Neural progenitor cell (in vitro differentiated cells): ENCODE results near the gene RPL18. TPM values are rescaled to one million over a fixed set of nuclear protein-coding genes. Genes with fewer than 3 reads are reported as not detected.

Experiments used
- DNase-seq: peaks from one replicate; pipeline ENCODE4 v3.0.0-alpha.2; 2016; ENCODE audit warnings: low spot score
- H2AFZ ChIP-seq: fragments of 200-600 bp; sonication (generic); replicated peaks from 2 replicates; pipeline ENCODE4 v1.6.1; 2016; ENCODE audit warnings: antibody characterized with exemption
- H3F3A ChIP-seq: fragments of 200-600 bp; sonication (generic); 2 replicates; pipeline ENCODE4 v1.6.1; 2016; ENCODE audit warnings: antibody characterized with exemption, low read depth
- H3K27ac ChIP-seq: fragments of 200-600 bp; sonication (generic); 2 replicates; pipeline ENCODE4 v1.5.1; 2016; ENCODE audit warnings: mild to moderate bottlenecking
- H3K27me3 ChIP-seq: fragments of 200-600 bp; sonication (generic); 2 replicates; pipeline ENCODE4 v1.6.1; 2016; ENCODE audit warnings: mild to moderate bottlenecking, moderate library complexity
- H3K36me3 ChIP-seq: fragments of 200-600 bp; sonication (generic); 2 replicates; pipeline ENCODE4 v1.5.1; 2016
- H3K4me1 ChIP-seq: fragments of 200-600 bp; sonication (generic); 2 replicates; pipeline ENCODE4 v1.6.1; 2016; ENCODE audit warnings: mixed run types
- H3K4me2 ChIP-seq: fragments of 200-600 bp; sonication (generic); 2 replicates; pipeline ENCODE4 v1.6.1; 2016
- H3K4me3 ChIP-seq: fragments of 200-600 bp; sonication (generic); 2 replicates; pipeline ENCODE4 v1.5.1; 2016
- H3K79me2 ChIP-seq: fragments of 200-600 bp; sonication (generic); 2 replicates; pipeline ENCODE4 v1.6.1; 2016; ENCODE audit warnings: low read depth
- H3K9ac ChIP-seq: fragments of 200-600 bp; sonication (generic); 2 replicates; pipeline ENCODE4 v1.6.1; 2016
- H3K9me3 ChIP-seq: fragments of 200-600 bp; sonication (generic); 2 replicates; pipeline ENCODE4 v1.5.1; 2016; ENCODE audit warnings: low read depth
- H4K20me1 ChIP-seq: fragments of 200-600 bp; sonication (generic); 2 replicates; pipeline ENCODE4 v1.6.1; 2016; ENCODE audit warnings: low read depth
- H3K27ac Mint-ChIP-seq: 3 replicates; pipeline ENCODE4 v1.8.0; 2021; ENCODE audit warnings: mixed read lengths
- H3K27me3 Mint-ChIP-seq: 2 replicates; pipeline ENCODE4 v1.8.0; 2022; ENCODE audit warnings: low read depth, mild to moderate bottlenecking, inconsistent platforms, moderate library complexity, mixed read lengths; ENCODE audit not compliant: insufficient read depth
- H3K36me3 Mint-ChIP-seq: 3 replicates; pipeline ENCODE4 v1.8.0; 2021; ENCODE audit warnings: mixed read lengths
- H3K4me1 Mint-ChIP-seq: 3 replicates; pipeline ENCODE4 v1.8.0; 2021; ENCODE audit warnings: mixed read lengths
- H3K4me3 Mint-ChIP-seq: 3 replicates; pipeline ENCODE4 v1.8.0; 2021; ENCODE audit warnings: mild to moderate bottlenecking, moderate library complexity, mixed read lengths
- H3K9me3 Mint-ChIP-seq: 3 replicates; pipeline ENCODE4 v1.8.0; 2020; ENCODE audit warnings: mixed read lengths
- EZH2 ChIP-seq: fragments of 200-600 bp; sonication (generic); IDR thresholded peaks from 2 replicates; pipeline ENCODE4 v1.6.1; 2017; ENCODE audit warnings: antibody characterized with exemption, mild to moderate bottlenecking, moderate library complexity
- EZH2phosphoT487 ChIP-seq: fragments of 200-600 bp; sonication (generic); IDR thresholded peaks from 2 replicates; pipeline ENCODE4 v1.6.1; 2017; ENCODE audit warnings: antibody characterized with exemption
- total RNA-seq: library from RNA; depleted of rRNA; stranded (reverse); fragments of >200 nt; gene quantifications from 2 replicates; pipeline ENCODE4 v1.2.3, GENCODE V29; 2015; ENCODE audit warnings: low replicate concordance
- TF ChIP-seq, protein P1 (sequence below): fragments of 200-600 bp; sonication (generic); IDR thresholded peaks from 2 replicates; pipeline ENCODE4 v1.5.1; 2017; ENCODE audit warnings: antibody characterized with exemption, mild to moderate bottlenecking

The RPL18 gene
- total RNA-seq, 1 donor from 2014 or later = 1,962 TPM

DNA sequence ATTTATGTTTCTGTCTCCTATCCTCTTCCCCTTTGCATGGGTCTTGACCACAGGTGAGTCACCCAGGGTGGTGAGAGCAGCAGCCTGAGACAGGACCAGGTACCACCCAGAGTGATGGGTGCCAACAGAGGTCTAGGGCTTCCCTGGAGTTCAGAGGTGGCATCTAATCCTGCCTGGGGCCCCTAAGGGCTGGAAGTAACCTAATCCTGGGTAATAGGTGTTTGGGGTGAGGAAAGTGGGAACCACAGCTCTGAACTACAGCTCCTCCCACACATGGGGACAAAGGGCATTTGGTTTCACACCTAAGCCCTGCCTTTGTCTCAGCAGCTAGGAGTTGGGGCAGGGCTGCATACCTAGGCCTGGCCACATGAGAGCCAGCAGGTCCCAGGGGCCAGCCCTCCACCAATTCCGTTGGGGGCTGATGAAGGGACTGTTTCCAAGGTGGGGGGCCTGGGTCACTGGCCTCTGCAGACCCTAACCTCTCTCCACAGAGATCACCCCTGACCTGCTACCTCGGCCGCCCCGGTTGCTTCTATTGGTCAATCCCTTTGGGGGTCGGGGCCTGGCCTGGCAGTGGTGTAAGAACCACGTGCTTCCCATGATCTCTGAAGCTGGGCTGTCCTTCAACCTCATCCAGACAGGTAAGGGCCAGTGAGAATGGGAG, 8.4 kb upstream of the RPL18 start:
- no peaks in the 10 kb centered on the region for H3K9me3 Mint-ChIP-seq
- Histone ChIP-seq H4K20me1 (peaks cover 32% of the 10 kb centered on the region), H3F3A (peaks cover 48% of the 10 kb centered on the region), H3K9me3 (no peaks in the 10 kb centered on the region), H3K36me3 (no peaks in the 10 kb centered on the region), H3K4me3 (no peak overlapping the region), H2AFZ (no peak overlapping the region), H3K79me2 (peaks cover 28% of the 10 kb centered on the region), H3K27ac (no peak overlapping the region), H3K27me3 (no peaks in the 10 kb centered on the region), H3K9ac (no peak overlapping the region), H3K4me2 (no peak overlapping the region), H3K4me1 (peaks cover 17% of the 10 kb centered on the region)
- H3K4me3 Mint-ChIP-seq = peak overlapping the region; percentile 22
- TF ChIP-seq EZH2phosphoT487 (no peak), EZH2 (no peak)
- no peak overlapping the region for H3K27ac Mint-ChIP-seq
- H3K36me3 Mint-ChIP-seq = peaks cover 2% of the 10 kb centered on the region
- H3K27me3 Mint-ChIP-seq = peaks cover 4% of the 10 kb centered on the region
- peaks cover 51% of the 10 kb centered on the region for H3K4me1 Mint-ChIP-seq
- DNase-seq = no peak

DNA sequence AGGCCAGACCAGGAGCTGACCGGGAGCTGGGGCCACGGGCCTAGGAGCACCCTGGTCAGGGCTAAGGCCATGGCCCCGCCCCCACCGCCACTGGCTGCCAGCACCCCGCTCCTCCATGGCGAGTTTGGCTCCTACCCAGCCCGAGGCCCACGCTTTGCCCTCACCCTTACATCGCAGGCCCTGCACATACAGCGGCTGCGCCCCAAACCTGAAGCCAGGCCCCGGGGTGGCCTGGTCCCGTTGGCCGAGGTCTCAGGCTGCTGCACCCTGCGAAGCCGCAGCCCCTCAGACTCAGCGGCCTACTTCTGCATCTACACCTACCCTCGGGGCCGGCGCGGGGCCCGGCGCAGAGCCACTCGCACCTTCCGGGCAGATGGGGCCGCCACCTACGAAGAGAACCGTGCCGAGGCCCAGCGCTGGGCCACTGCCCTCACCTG, 6.9 kb upstream of the RPL18 start:
- H3K4me3 ChIP-seq = no peak overlapping the region
- H3K27me3 ChIP-seq = no peaks in the 10 kb centered on the region
- peaks cover 14% of the 10 kb centered on the region for H3K4me1 ChIP-seq
- no peak for DNase-seq
- Mint-ChIP-seq H3K9me3 (no peaks in the 10 kb centered on the region), H3K27ac (no peak overlapping the region), H3K4me1 (peaks cover 44% of the 10 kb centered on the region), H3K36me3 (peaks cover 2% of the 10 kb centered on the region), H3K27me3 (no peaks in the 10 kb centered on the region), H3K4me3 (no peak overlapping the region)
- peaks cover 28% of the 10 kb centered on the region for H3K79me2 ChIP-seq
- peak overlapping the region; percentile 93 for H3K4me2 ChIP-seq
- no peak overlapping the region for H3K9ac ChIP-seq
- TF ChIP-seq, protein P1, sequence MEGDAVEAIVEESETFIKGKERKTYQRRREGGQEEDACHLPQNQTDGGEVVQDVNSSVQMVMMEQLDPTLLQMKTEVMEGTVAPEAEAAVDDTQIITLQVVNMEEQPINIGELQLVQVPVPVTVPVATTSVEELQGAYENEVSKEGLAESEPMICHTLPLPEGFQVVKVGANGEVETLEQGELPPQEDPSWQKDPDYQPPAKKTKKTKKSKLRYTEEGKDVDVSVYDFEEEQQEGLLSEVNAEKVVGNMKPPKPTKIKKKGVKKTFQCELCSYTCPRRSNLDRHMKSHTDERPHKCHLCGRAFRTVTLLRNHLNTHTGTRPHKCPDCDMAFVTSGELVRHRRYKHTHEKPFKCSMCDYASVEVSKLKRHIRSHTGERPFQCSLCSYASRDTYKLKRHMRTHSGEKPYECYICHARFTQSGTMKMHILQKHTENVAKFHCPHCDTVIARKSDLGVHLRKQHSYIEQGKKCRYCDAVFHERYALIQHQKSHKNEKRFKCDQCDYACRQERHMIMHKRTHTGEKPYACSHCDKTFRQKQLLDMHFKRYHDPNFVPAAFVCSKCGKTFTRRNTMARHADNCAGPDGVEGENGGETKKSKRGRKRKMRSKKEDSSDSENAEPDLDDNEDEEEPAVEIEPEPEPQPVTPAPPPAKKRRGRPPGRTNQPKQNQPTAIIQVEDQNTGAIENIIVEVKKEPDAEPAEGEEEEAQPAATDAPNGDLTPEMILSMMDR = no peak
- TF ChIP-seq EZH2phosphoT487 (no peak), EZH2 (no peak)
- peaks cover 36% of the 10 kb centered on the region for H3F3A ChIP-seq
- H2AFZ ChIP-seq = no peak overlapping the region
- peaks cover 25% of the 10 kb centered on the region for H4K20me1 ChIP-seq
- no peak overlapping the region for H3K27ac ChIP-seq
- no peaks in the 10 kb centered on the region for H3K36me3 ChIP-seq
- no peaks in the 10 kb centered on the region for H3K9me3 ChIP-seq

DNA sequence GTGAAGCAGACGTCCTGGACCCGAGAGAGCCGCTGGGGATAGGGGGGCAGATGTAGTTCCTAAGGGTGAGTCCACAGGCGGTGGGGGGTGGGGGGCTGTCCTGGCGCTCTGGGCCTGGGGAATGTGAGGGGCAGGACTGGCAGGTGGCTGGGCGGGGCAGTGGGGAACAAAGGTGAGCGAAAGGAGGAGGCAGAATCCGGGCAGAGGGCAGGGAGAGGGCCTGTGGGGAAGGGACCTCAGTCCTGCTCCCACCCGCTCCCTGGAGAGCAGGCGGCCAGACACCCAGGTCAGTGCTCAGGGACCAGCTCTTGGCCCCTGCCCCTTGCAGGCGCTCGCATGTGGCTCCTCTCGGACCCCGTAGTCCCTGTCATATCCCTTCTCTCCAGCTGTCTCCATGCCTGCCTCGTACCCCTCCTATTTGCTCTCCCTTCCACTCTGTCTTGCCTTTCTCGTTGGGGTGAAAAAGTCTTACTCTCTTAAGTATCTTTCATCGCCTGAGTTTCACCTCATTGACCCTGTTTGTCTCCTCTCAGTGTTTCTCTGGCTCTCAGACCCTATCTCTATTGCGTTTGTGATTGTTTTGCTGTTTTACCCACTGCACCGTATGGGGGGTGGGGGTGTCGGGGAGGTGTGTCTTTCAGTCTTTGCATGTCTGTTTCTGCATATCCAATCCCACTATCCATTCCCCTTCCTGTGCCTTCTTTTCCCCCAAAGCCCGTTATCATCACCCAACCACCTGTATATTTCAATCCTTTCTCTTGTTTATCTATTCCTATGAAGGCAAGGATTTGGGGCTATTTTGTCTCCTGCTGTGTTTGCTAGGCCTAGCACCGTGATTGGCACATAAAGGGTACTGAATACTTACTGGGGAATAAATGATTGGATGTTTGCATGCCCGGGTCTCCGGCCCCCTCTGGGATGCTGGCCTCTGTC, 6.1 kb upstream of the RPL18 start:
- Histone ChIP-seq H3K79me2 (peaks cover 36% of the 10 kb centered on the region), H3K27ac (no peak overlapping the region), H3K36me3 (no peaks in the 10 kb centered on the region), H2AFZ (no peak overlapping the region), H3K9ac (peak overlapping the region; percentile 82), H3K4me2 (peak overlapping the region; percentile 93), H3K27me3 (no peaks in the 10 kb centered on the region), H3K4me1 (peaks cover 6% of the 10 kb centered on the region), H3F3A (peaks cover 31% of the 10 kb centered on the region), H3K4me3 (peak overlapping the region; percentile 79), H3K9me3 (no peaks in the 10 kb centered on the region), H4K20me1 (peaks cover 23% of the 10 kb centered on the region)
- DNase-seq = peak; percentile 59
- Mint-ChIP-seq H3K9me3 (no peaks in the 10 kb centered on the region), H3K4me1 (peaks cover 39% of the 10 kb centered on the region), H3K27ac (peak overlapping the region; percentile 73), H3K4me3 (peak overlapping the region; percentile 84), H3K36me3 (peaks cover 2% of the 10 kb centered on the region), H3K27me3 (no peaks in the 10 kb centered on the region)
- TF ChIP-seq EZH2 = no peak
- no peak for TF ChIP-seq EZH2phosphoT487
- TF ChIP-seq, protein P1 = no peak
